AML-193 (cell line): Measurements from ENCODE around the gene PRR19.

ENCODE experiments used
- DNase-seq, 2 experiments: peaks; one replicate each; lab custom pipeline; 2025; lab: John Stamatoyannopoulos, UW

PRR19 gene

DNA sequence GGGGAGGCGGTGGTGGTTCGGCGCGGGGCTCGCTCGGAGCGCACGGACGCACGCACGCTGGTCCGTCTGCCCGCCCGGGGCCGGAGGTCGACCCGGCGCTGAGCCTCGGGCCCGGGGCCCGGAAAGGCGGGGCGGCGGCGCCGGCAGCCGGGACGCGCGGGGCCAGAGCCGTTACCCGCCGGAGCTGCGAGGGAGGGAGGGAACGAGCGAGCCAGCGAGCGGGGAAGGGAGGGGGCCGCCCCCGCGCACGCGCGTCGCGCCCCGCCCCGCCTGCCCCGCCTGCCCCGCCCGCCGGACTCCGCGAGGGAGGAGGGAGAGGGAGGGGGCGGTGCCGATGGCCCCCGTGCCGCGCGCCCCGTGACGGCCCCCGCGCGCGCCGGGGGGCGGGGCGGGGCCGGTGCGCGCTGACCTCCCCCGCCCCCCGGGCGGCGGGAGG, 17.8 kb upstream of the PRR19 start:
- DNase-seq, result peak; percentile 42 to 68

GRCh38 chr19:42284591-42285341, 17.2 kb upstream of the PRR19 start:
- DNase-seq, result no peak

GRCh38 chr19:42285541-42285941, 16.4 kb upstream of the PRR19 start:
- no peak for DNase-seq

- DNase-seq, result no peak
These were observed 16.0 kb upstream of the PRR19 start for GRCh38 chr19:42285988-42286348.

DNA sequence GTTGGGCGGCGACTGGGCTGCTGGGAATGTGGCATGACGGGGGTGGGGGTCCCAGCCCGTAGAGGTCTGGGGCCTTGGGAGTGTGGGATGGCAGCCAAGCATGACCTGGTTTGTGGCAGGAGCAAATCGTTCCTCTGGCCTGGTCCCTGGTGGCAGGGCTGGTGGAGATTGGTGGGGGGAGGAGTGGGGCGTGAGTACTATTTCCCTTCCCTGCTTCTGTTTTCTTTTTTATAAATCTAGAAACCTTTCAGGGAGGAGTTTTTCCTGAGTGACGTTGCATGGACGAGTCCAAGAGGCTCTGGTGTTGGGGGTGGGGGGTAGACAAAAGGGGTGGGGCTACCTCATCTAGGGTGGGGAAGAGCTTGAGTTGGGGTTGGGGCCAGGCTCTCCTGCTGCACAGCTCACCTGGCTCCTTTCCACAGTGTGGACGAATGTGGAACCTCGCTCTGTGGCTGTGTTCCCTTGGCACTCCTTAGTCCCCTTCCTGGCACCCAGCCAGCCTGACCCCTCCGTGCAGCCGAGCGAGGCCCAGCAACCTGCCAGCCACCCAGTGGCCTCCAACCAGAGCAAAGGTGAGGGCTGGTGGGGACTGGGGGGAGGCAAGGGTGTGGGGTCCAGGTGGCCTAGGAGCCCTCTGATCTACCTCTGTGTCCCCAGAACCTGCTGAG, 15.4 kb upstream of the PRR19 start:
- DNase-seq, result no peak

- no peak for DNase-seq
These were observed 14.7 kb upstream of the PRR19 start for GRCh38 chr19:42287017-42287826.

GRCh38 chr19:42287827-42288107, 14.2 kb upstream of the PRR19 start:
- no peak for DNase-seq

- peak in 1 of 2 experiments; percentile 23 for DNase-seq
These were observed 13.5 kb upstream of the PRR19 start for GRCh38 chr19:42288387-42288786.

DNA sequence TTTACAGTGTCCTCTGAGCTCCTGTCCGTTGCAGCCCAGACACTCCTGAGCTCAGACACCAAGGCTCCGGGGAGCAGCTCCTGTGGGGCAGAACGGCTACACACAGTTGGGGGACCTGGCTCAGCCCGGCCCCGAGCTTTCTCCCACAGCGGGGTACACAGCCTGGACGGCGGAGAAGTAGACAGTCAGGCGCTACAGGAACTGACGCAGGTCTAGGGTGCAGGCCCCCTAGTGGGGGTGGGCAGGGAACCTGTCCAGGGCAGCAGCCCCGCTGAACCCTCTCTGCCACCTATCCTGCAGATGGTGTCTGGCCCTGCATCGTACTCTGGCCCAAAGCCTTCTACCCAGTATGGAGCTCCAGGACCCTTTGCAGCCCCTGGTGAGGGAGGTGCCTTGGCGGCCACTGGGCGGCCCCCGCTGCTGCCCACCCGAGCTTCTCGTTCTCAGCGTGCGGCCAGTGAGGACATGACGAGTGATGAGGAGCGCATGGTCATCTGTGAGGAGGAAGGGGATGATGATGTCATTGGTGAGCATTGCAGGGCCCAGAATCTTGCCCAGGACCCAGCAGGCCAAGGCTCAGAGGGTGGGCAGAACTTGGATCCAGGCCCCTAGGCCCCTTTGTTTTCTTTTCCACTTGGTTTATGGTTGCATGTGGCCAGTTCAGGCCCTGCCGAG, 12.9 kb upstream of the PRR19 start:
- DNase-seq, result no peak

- DNase-seq, result no peak
These were observed 12.3 kb upstream of the PRR19 start for GRCh38 chr19:42289556-42290041.

DNA sequence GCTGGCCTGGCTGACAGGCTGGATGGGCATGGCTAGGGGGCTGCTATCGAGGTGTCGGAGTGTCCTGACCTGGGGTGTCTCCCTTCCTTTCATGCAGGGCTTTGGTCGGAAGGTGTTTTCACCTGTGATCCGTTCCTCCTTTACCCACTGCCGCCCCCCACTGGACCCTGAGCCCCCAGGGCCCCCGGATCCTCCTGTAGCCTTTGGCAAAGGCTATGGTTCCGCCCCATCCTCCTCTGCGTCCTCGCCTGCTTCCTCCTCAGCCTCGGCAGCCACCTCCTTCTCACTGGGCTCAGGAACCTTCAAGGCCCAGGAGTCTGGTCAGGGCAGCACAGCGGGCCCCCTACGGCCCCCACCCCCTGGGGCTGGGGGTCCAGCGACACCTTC, 11.8 kb upstream of the PRR19 start:
- no peak for DNase-seq

- DNase-seq, result peak; percentile 7 to 40
These were observed 11.2 kb upstream of the PRR19 start for GRCh38 chr19:42290523-42291434.

GRCh38 chr19:42291435-42291810, 10.5 kb upstream of the PRR19 start:
- no peak for DNase-seq

GRCh38 chr19:42292042-42292960, 9.6 kb upstream of the PRR19 start:
- no peak for DNase-seq

GRCh38 chr19:42292963-42293362, 9.0 kb upstream of the PRR19 start:
- DNase-seq, result no peak

- no peak for DNase-seq
These were observed 8.4 kb upstream of the PRR19 start for GRCh38 chr19:42293540-42293939.

DNA sequence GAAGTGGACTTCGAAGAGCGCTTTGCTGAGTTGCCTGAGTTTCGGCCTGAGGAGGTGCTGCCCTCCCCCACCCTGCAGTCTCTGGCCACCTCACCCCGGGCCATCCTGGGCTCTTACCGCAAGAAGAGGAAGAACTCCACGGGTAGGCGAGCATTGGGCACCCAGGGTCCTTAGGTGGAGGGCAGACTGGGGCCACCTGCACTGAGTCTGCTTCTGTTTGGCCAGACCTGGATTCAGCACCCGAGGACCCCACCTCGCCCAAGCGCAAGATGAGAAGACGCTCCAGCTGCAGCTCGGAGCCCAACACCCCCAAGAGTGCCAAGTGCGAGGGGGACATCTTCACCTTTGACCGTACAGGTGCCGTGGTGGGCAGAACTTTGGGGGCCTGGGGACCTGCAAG, 8.0 kb upstream of the PRR19 start:
- no peak for DNase-seq

DNA sequence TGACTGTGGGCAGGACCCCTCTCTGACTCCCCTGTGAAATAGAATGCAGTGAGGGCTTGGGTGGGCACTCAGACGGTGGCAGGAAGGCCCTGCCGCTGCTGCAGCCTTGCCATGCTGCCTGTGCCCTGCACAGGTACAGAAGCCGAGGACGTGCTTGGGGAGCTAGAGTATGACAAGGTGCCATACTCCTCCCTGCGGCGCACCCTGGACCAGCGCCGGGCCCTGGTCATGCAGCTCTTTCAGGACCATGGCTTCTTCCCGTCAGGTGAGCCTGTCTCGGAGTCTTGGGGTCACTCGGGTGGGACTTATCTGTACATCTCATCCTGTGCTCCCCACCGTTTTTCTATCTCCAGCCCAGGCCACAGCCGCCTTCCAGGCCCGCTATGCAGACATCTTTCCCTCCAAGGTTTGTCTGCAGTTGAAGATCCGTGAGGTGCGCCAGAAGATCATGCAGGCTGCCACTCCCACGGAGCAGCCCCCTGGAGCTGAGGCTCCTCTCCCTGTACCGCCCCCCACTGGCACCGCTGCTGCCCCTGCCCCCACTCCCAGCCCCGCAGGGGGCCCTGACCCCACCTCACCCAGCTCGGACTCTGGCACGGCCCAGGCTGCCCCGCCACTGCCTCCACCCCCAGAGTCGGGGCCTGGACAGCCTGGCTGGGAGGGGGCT, 7.3 kb upstream of the PRR19 start:
- no peak for DNase-seq

GRCh38 chr19:42295342-42295741, 6.6 kb upstream of the PRR19 start:
- DNase-seq, result no peak
